Fibroblast of skin of back (primary cell): Measurements from ENCODE around the gene NEURL4. TPM values are rescaled to one million over a fixed set of nuclear protein-coding genes. Genes with fewer than 3 reads are reported as not detected.
"Not testable (repeated sequence)": the region's sequence is repeated elsewhere in the genome, so short reads cannot be mapped to it uniquely, and the experiment has no call there.

Experiments used
- DNase-seq: peaks from one replicate; pipeline ENCODE4 v3.0.0-alpha.2; 2013
- polyA plus RNA-seq, 2 experiments: library from polyadenylated mRNA; unstranded; fragments of 120-200 nt; gene quantifications; one replicate each; pipeline ENCODE4 v1.2.1, GENCODE V29; 2013; ENCODE audit not compliant: insufficient read length in 2 of 2

The NEURL4 gene
- polyA plus RNA-seq (2013, experiment 1 of 2; ENCODE audit: insufficient read length) = 20.0 TPM
- 16.8 TPM for polyA plus RNA-seq (2013, experiment 2 of 2; ENCODE audit: insufficient read length)

GRCh38 chr17:7328840-7329373 lies at the start of gene NEURL4:
NEURL4 (minus strand) TSS chr17:7329335; CDS start chr17:7329312, 23 bp downstream.
- no peak for DNase-seq

GRCh38 chr17:7374353-7374752 lies 45.2 kb upstream of the NEURL4 start:
- DNase-seq = no peak

- DNase-seq = no peak
Measured at GRCh38 chr17:7370853-7371252, 41.7 kb upstream of the NEURL4 start.

GRCh38 chr17:7369825-7370224 lies 40.7 kb upstream of the NEURL4 start:
- no peak for DNase-seq

GRCh38 chr17:7368599-7368994 lies 39.5 kb upstream of the NEURL4 start:
- not testable (repeated sequence) for DNase-seq

- DNase-seq = no peak
Measured at GRCh38 chr17:7367918-7368598, 38.9 kb upstream of the NEURL4 start.

GRCh38 chr17:7367083-7367482 lies 37.9 kb upstream of the NEURL4 start:
- DNase-seq = no peak

GRCh38 chr17:7365963-7366362 lies 36.8 kb upstream of the NEURL4 start:
- not testable (repeated sequence) for DNase-seq

GRCh38 chr17:7363311-7363710 lies 34.2 kb upstream of the NEURL4 start:
- DNase-seq = peak; percentile 24

GRCh38 chr17:7361906-7362305 lies 32.8 kb upstream of the NEURL4 start:
- no peak for DNase-seq

- no peak for DNase-seq
Measured at GRCh38 chr17:7357381-7357780, 28.2 kb upstream of the NEURL4 start.

- no peak for DNase-seq
Measured at GRCh38 chr17:7356756-7357155, 27.6 kb upstream of the NEURL4 start.

- peak; percentile 66 for DNase-seq
Measured at GRCh38 chr17:7356072-7356549, 27.0 kb upstream of the NEURL4 start.

- DNase-seq = no peak
Measured at GRCh38 chr17:7355573-7355972, 26.4 kb upstream of the NEURL4 start.

- DNase-seq = peak; percentile 72
Measured at GRCh38 chr17:7355053-7355452, 25.9 kb upstream of the NEURL4 start, which contains the start of gene TMEM95. TMEM95 (plus strand) TSS chr17:7355156; CDS start chr17:7355205, 49 bp downstream.

- peak; percentile 55 for DNase-seq
Measured at GRCh38 chr17:7354262-7354843, 25.2 kb upstream of the NEURL4 start.

GRCh38 chr17:7352910-7353635 lies 23.9 kb upstream of the NEURL4 start:
- DNase-seq = no peak

- DNase-seq = no peak
Measured at GRCh38 chr17:7352503-7352889, 23.4 kb upstream of the NEURL4 start.

- peak; percentile 96 for DNase-seq
Measured at GRCh38 chr17:7351665-7352502, 22.7 kb upstream of the NEURL4 start, which contains the start of gene KCTD11. KCTD11 (plus strand) TSS chr17:7352162.

- peak; percentile 40 for DNase-seq
Measured at GRCh38 chr17:7348478-7349242, 19.5 kb upstream of the NEURL4 start.
